ENCODE measurements around the gene THUMPD3. TPM values are rescaled to one million over a fixed set of nuclear protein-coding genes. Genes with fewer than 3 reads are reported as not detected.

The THUMPD3 gene
- total RNA-seq, 1 experiment from 2014 or later, result 58.4 TPM

DNA sequence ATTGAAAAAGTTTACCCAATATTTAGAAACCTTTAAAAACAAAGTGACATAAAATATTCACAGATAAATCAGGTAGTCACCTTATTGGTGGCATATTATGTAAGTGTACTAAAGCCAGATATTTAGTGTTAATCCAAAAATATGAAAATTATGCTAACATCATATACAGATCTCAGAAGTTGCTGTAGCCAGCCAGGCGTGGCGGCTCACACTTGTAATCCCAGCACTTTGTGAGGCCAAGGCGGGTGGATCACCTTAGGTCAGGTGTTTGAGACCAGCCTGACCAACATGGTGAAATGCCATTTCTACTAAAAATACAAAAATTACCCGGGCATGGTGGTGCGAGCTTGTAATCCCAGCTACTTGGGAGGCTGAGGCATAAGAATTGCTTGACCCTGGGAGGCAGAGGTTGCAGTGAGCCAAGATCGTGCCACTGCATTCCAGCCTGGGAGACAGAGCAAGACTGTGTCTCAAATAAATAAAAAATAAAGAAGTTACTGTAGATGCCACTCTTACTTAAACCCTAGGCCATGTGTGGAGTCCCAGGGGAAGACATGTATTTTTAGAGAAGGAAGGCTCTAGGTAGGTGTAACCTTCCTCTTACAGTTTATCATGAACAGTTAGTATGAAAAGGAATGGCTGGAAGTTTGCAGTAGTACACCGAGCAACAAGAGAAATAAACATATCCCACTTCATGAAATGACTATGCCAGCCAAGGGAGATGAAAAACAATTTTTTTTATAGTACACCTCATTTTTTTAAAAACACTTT, 44.2 kb downstream of the THUMPD3 start:
- Histone ChIP-seq H3K4ac (ENCODE audit: low read depth, low read length) (no peak overlapping the region), H3K9ac (ENCODE audit: extremely low read depth, insufficient read length, low read length) (no peak overlapping the region), H3K79me1 (ENCODE audit: insufficient read depth, low read depth, low read length, poor library complexity, severe bottlenecking) (no peaks in the 10 kb centered on the region), H3K18ac (ENCODE audit: insufficient read length, low read depth, low read length) (no peak overlapping the region), H3K27me3 (ENCODE audit: insufficient read depth, low read length) (no peaks in the 10 kb centered on the region), H3K9me3 (ENCODE audit: control insufficient read depth, low read depth, low read length) (no peaks in the 10 kb centered on the region), H2BK12ac (ENCODE audit: insufficient read length, low read depth, low read length) (no peak overlapping the region), H3K56ac (ENCODE audit: insufficient read length, low read depth, low read length) (no peak overlapping the region), H2AFZ (ENCODE audit: low read length) (no peak overlapping the region), H3K27ac (ENCODE audit: insufficient read length, low read depth, low read length) (no peak overlapping the region), H2BK20ac (ENCODE audit: low read depth, low read length, poor library complexity, severe bottlenecking) (no peak overlapping the region), H3K79me2 (ENCODE audit: insufficient read depth, low read length) (peaks cover 76% of the 10 kb centered on the region), H2BK15ac (ENCODE audit: low read depth, low read length) (no peak overlapping the region), H2AK5ac (ENCODE audit: insufficient read length, low read length) (no peak overlapping the region), H4K5ac (ENCODE audit: insufficient read length, low read depth, low read length) (no peak overlapping the region), H3K23ac (ENCODE audit: insufficient read length, low read depth, low read length) (no peak overlapping the region), H3K23me2 (ENCODE audit: insufficient read length, low read depth, low read length, poor library complexity, severe bottlenecking) (peaks cover 6% of the 10 kb centered on the region), H3K14ac (ENCODE audit: insufficient read depth, low read length) (no peak overlapping the region), H3K4me1 (ENCODE audit: insufficient read depth, low read length) (no peaks in the 10 kb centered on the region; the same call in none of the 2 replicates), H3T11ph (ENCODE audit: low read length) (no peak overlapping the region), H4K91ac (ENCODE audit: insufficient read length, low read depth, low read length) (no peak overlapping the region), H2BK5ac (ENCODE audit: insufficient read length, low read length) (no peak overlapping the region), H3K4me2 (ENCODE audit: insufficient read depth, insufficient read length, low read length) (no peak overlapping the region), H4K8ac (replicated peaks; ENCODE audit: insufficient read length, low read depth, low read length) (no peak overlapping the region), H4K20me1 (ENCODE audit: control insufficient read depth, insufficient read depth, insufficient read length) (peaks cover 2% of the 10 kb centered on the region), H2BK120ac (ENCODE audit: low read depth, low read length, poor library complexity, severe bottlenecking) (no peak overlapping the region)
- TF ChIP-seq CTCF (conservative IDR thresholded peaks at IDR 0.05), result no peak
- peak overlapping the region in 2 of 3 experiments; percentile 42 to 87; a peak in 2 of 7 replicates for H3K27ac Mint-ChIP-seq
- H3K4me3 Mint-ChIP-seq, result 0 out of 5 replicates have a peak overlapping the region, but pooled peaks of 1 of the 2 experiments have one; percentile 50
- DNase-seq, result no peak
- H3K36me3 Mint-ChIP-seq (ENCODE audit: insufficient read depth in 1 of 3, low read depth in 3 of 3), result peaks cover 4 to 17% (median 16%) of the 10 kb centered on the region in 3 experiments; a peak in 5 of 7 replicates
- no CpG with 5 or more reads among the region's 7 CpGs for WGBS (ENCODE audit: extremely low coverage, insufficient read length, low lambda C conversion rate)
- H3K27me3 Mint-ChIP-seq (ENCODE audit: low read depth), result no peaks in the 10 kb centered on the region
- H3K4me1 Mint-ChIP-seq, result peaks cover 44 to 57% of the 10 kb centered on the region in 2 experiments
- H3K9me3 Mint-ChIP-seq, result peaks cover 0 to 6% of the 10 kb centered on the region in 2 experiments; a peak in 3 of 5 replicates
